Chondrocyte (in vitro differentiated cells): Measurements from ENCODE around the gene PRR30. TPM values are rescaled to one million over a fixed set of nuclear protein-coding genes. Genes with fewer than 3 reads are reported as not detected.

Experiments used
- DNase-seq: peaks from one replicate; pipeline ENCODE4 v3.0.0; 2021; ENCODE audit warnings: mixed read lengths, low spot score
- H3K27ac Mint-ChIP-seq: one replicate; pipeline ENCODE4 v1.8.0; 2021; ENCODE audit warnings: mild to moderate bottlenecking, moderate library complexity, mixed read lengths; ENCODE audit not compliant: unreplicated experiment
- H3K27me3 Mint-ChIP-seq: 2 replicates; pipeline ENCODE4 v1.8.0; 2021; ENCODE audit warnings: low read depth, mixed read lengths
- H3K36me3 Mint-ChIP-seq: 2 replicates; pipeline ENCODE4 v1.8.0; 2021; ENCODE audit warnings: low read depth, mixed read lengths
- H3K4me1 Mint-ChIP-seq: 2 replicates; pipeline ENCODE4 v1.8.0; 2021; ENCODE audit warnings: low read depth, mild to moderate bottlenecking, mixed read lengths
- H3K4me3 Mint-ChIP-seq: one replicate; pipeline ENCODE4 v1.8.0; 2021; ENCODE audit warnings: mild to moderate bottlenecking, moderate library complexity, mixed read lengths; ENCODE audit not compliant: unreplicated experiment
- H3K9me3 Mint-ChIP-seq: 2 replicates; pipeline ENCODE4 v1.8.0; 2021; ENCODE audit warnings: low read depth, mixed read lengths
- total RNA-seq: library from RNA; stranded (reverse); gene quantifications from 3 replicates; pipeline ENCODE4 v1.2.1, GENCODE V29; 2021
- TF ChIP-seq, protein P1 (sequence below): fragments of 200-600 bp; sonication (generic); IDR thresholded peaks from 2 replicates; pipeline ENCODE4 v1.5.0; 2021; ENCODE audit warnings: antibody characterized with exemption, mild to moderate bottlenecking, moderate library complexity

PRR30 gene
- total RNA-seq, 1 donor from 2014 or later = not detected

DNA sequence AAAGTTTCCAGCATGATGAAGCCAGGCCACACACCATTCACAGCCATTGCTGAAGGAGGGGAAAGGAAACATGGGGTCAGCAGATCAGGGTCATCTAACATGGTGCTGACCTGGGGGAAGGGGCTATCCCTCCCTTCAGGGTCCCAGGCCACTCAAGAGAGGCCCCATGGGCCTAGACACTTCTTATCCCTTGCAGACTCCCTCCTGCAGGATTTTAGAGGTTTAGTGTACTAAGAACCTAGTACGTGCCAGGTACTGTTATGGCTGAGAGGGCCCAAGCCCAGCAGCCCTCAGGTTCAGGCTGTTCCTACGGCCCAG is 43.8 kb downstream of the PRR30 start:
- Mint-ChIP-seq H3K4me3 (no peak overlapping the region), H3K4me1 (peaks cover 9% of the 10 kb centered on the region), H3K27ac (no peak overlapping the region), H3K36me3 (no peaks in the 10 kb centered on the region), H3K9me3 (no peaks in the 10 kb centered on the region), H3K27me3 (no peaks in the 10 kb centered on the region)
- no peak for DNase-seq
- TF ChIP-seq, protein P1, sequence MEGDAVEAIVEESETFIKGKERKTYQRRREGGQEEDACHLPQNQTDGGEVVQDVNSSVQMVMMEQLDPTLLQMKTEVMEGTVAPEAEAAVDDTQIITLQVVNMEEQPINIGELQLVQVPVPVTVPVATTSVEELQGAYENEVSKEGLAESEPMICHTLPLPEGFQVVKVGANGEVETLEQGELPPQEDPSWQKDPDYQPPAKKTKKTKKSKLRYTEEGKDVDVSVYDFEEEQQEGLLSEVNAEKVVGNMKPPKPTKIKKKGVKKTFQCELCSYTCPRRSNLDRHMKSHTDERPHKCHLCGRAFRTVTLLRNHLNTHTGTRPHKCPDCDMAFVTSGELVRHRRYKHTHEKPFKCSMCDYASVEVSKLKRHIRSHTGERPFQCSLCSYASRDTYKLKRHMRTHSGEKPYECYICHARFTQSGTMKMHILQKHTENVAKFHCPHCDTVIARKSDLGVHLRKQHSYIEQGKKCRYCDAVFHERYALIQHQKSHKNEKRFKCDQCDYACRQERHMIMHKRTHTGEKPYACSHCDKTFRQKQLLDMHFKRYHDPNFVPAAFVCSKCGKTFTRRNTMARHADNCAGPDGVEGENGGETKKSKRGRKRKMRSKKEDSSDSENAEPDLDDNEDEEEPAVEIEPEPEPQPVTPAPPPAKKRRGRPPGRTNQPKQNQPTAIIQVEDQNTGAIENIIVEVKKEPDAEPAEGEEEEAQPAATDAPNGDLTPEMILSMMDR = no peak

DNA sequence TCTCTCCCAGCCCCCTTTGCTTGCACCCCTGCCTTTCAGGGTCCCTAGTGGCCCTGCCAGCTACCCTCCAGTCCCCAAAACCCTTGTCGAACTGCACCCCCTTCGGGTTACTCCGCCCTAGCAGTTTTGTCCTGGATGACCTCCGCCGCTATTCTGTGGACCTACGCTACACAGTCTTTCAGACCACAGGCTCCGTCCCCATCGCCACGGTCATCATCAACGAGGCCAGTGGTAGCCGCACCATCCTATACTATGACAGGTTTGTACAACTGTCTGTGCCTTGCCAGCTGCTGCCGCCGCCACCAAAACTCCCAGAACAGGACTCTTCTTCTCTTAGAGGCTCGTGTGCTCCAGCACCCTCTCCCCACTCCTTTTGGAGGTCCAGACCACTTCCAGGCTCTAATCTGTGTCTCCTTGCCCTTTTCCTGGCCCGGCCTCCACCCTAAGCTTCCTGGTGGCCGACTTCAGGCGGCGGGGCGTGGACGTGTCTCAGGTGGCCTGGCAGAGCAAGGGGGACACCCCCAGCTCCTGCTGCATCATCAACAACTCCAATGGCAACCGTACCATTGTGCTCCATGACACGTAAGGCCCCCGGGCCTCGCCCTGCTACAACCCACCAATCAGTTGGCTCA is 44.7 kb downstream of the PRR30 start:
- Mint-ChIP-seq H3K36me3 (no peaks in the 10 kb centered on the region), H3K27ac (no peak overlapping the region)

GRCh38 chr2:27093430-27094352 is 45.5 kb downstream of the PRR30 start:
- Mint-ChIP-seq H3K27me3 (no peaks in the 10 kb centered on the region), H3K4me1 (peaks cover 9% of the 10 kb centered on the region), H3K27ac (no peak overlapping the region), H3K4me3 (no peak overlapping the region), H3K9me3 (no peaks in the 10 kb centered on the region), H3K36me3 (no peaks in the 10 kb centered on the region)
- no peak for DNase-seq
- TF ChIP-seq, protein P1 = no peak

More for the DNA sequence above, 44.7 kb downstream of the PRR30 start:
- Mint-ChIP-seq H3K4me3 (no peak overlapping the region), H3K4me1 (peaks cover 9% of the 10 kb centered on the region), H3K27me3 (no peaks in the 10 kb centered on the region), H3K9me3 (no peaks in the 10 kb centered on the region)
- TF ChIP-seq, protein P1 = no peak
- no peak for DNase-seq

DNA sequence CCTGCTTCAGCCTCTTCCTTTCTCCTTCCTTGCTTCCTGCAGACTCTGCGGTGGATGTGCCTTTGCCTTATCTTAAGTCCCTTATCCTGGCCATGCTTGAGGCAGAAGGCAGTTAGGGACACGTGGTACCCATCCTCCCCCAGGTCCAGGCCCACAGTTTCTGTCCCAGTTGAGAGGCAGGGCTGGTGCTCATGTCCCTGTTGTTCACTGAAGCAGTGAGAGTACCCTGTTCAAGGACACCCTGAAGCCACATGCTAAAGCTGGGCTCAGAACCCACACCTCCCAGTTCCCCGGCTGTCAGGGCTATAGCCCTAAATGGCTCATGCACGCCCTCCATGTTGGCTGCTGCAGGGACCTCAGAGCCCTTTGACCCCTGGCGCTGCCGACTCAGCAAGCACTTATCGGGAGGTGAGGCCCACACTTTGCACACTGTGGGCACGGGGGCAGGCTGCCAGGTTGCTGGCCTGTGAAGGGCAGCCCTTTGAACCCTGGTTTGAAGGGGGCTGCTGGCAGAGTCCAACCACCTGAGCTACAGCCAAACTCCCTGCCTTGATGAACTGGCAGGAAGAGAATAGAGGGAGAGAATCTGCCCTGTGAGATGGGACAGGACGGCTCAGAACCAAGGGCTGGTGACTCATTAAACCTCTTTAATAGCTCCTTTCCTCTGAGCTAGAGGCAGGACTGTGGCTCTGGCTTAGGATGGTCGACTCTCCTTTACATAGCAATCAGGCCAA is 46.3 kb downstream of the PRR30 start:
- Mint-ChIP-seq H3K36me3 (no peaks in the 10 kb centered on the region), H3K4me3 (no peak overlapping the region), H3K27ac (no peak overlapping the region), H3K9me3 (no peaks in the 10 kb centered on the region), H3K4me1 (peaks cover 9% of the 10 kb centered on the region), H3K27me3 (no peaks in the 10 kb centered on the region)
- DNase-seq = no peak
- TF ChIP-seq, protein P1 = no peak
